ENCODE data around the gene ABI3.
A peak's percentile ranks its signal among the peaks of the same experiment; 100 is the strongest.

The ABI3 gene

GRCh38 chr17:49197346-49197998 is 13.0 kb upstream of the ABI3 start:
- no peak for DNase-seq

- DNase-seq = no peak
These were observed 12.3 kb upstream of the ABI3 start for GRCh38 chr17:49198211-49198610.

GRCh38 chr17:49200423-49201083 is 10.0 kb upstream of the ABI3 start:
- DNase-seq = no peak

GRCh38 chr17:49201481-49201927 is 9.0 kb upstream of the ABI3 start:
- DNase-seq = no peak

- no peak for DNase-seq
These were observed 6.7 kb upstream of the ABI3 start for GRCh38 chr17:49203796-49204195.

- no peak for DNase-seq
These were observed 6.0 kb upstream of the ABI3 start for GRCh38 chr17:49204516-49204915.

- DNase-seq = no peak
These were observed 1.4 kb upstream of the ABI3 start for GRCh38 chr17:49209061-49209571.

GRCh38 chr17:49213399-49213798 is 2.9 kb downstream of the ABI3 start:
- no peak for DNase-seq

GRCh38 chr17:49213847-49214246 is 3.3 kb downstream of the ABI3 start:
- no peak for DNase-seq

GRCh38 chr17:49214676-49215360 is 4.3 kb downstream of the ABI3 start:
- DNase-seq = no peak

GRCh38 chr17:49216482-49216881 is 6.0 kb downstream of the ABI3 start:
- DNase-seq = no peak

- no peak for DNase-seq
These were observed 6.6 kb downstream of the ABI3 start for GRCh38 chr17:49216953-49217650.

GRCh38 chr17:49217651-49218413 is 7.3 kb downstream of the ABI3 start:
- peak; percentile 74 for DNase-seq

GRCh38 chr17:49218941-49219913 is 8.7 kb downstream of the ABI3 start:
- DNase-seq = peak; percentile 45

- no peak for DNase-seq
These were observed 9.5 kb downstream of the ABI3 start for GRCh38 chr17:49219987-49220386.

GRCh38 chr17:49223168-49223516 is 12.6 kb downstream of the ABI3 start:
- DNase-seq = no peak

GRCh38 chr17:49223517-49224197 is 13.2 kb downstream of the ABI3 start:
- peak; percentile 63 for DNase-seq

- DNase-seq = peak; percentile 51
These were observed 13.9 kb downstream of the ABI3 start for GRCh38 chr17:49224198-49224996.

GRCh38 chr17:49224997-49225337 is 14.5 kb downstream of the ABI3 start:
- DNase-seq = no peak

All from activated CD4-positive, alpha-beta T cell treated with anti-CD3 and anti-CD28 coated beads, Interleukin-2, amount 50 U/mL, for 16 hours (primary cell).